Nephron progenitor cell (in vitro differentiated cells): ENCODE results near the gene BLCAP.

Experiments
- DNase-seq: peaks from one replicate; pipeline ENCODE4 v3.0.0; 2021
- H3K27ac Mint-ChIP-seq: 2 replicates; pipeline ENCODE4 v1.8.0; 2021; ENCODE audit warnings: mild to moderate bottlenecking, moderate library complexity, mixed read lengths
- H3K27me3 Mint-ChIP-seq: 2 replicates; pipeline ENCODE4 v1.8.0; 2021; ENCODE audit warnings: mild to moderate bottlenecking, low read depth, mixed read lengths; ENCODE audit not compliant: poor library complexity
- H3K36me3 Mint-ChIP-seq: 2 replicates; pipeline ENCODE4 v1.8.0; 2021; ENCODE audit warnings: low read depth, mixed read lengths
- H3K4me1 Mint-ChIP-seq: 2 replicates; pipeline ENCODE4 v1.8.0; 2021; ENCODE audit warnings: mixed read lengths
- H3K4me3 Mint-ChIP-seq: 2 replicates; pipeline ENCODE4 v1.8.0; 2021; ENCODE audit warnings: mild to moderate bottlenecking, moderate library complexity, mixed read lengths
- H3K9me3 Mint-ChIP-seq: 2 replicates; pipeline ENCODE4 v1.8.0; 2021; ENCODE audit warnings: mild to moderate bottlenecking, moderate library complexity, mixed read lengths
- CTCF ChIP-seq: fragments of 200-600 bp; sonication (generic); IDR thresholded peaks from 2 replicates; pipeline ENCODE4 v1.5.0; 2021; ENCODE audit warnings: antibody characterized with exemption

Gene BLCAP

GRCh38 chr20:37540001-37540400 is 12.3 kb upstream of the BLCAP start:
- Mint-ChIP-seq H3K4me3 (no peak overlapping the region), H3K36me3 (no peaks in the 10 kb centered on the region), H3K4me1 (peaks cover 27% of the 10 kb centered on the region), H3K27me3 (peaks cover 8% of the 10 kb centered on the region), H3K27ac (peak overlapping the region; percentile 85), H3K9me3 (no peaks in the 10 kb centered on the region)
- DNase-seq: no peak
- no peak for TF ChIP-seq CTCF

GRCh38 chr20:37539424-37539823 is 11.7 kb upstream of the BLCAP start:
- no peaks in the 10 kb centered on the region for H3K9me3 Mint-ChIP-seq
- no peak overlapping the region for H3K4me3 Mint-ChIP-seq
- TF ChIP-seq CTCF: no peak
- H3K4me1 Mint-ChIP-seq: peaks cover 30% of the 10 kb centered on the region
- DNase-seq: no peak
- H3K27ac Mint-ChIP-seq: no peak overlapping the region
- no peaks in the 10 kb centered on the region for H3K36me3 Mint-ChIP-seq
- H3K27me3 Mint-ChIP-seq: peaks cover 12% of the 10 kb centered on the region

- H3K36me3 Mint-ChIP-seq: no peaks in the 10 kb centered on the region
- no peak overlapping the region for H3K27ac Mint-ChIP-seq
- no peak for TF ChIP-seq CTCF
- no peak for DNase-seq
- H3K9me3 Mint-ChIP-seq: no peaks in the 10 kb centered on the region
- H3K4me3 Mint-ChIP-seq: no peak overlapping the region
- peaks cover 23% of the 10 kb centered on the region for H3K4me1 Mint-ChIP-seq
- peaks cover 11% of the 10 kb centered on the region for H3K27me3 Mint-ChIP-seq
These were observed 10.3 kb upstream of the BLCAP start for GRCh38 chr20:37538003-37538402.

- H3K36me3 Mint-ChIP-seq: no peaks in the 10 kb centered on the region
- H3K27ac Mint-ChIP-seq: no peak overlapping the region
- H3K9me3 Mint-ChIP-seq: no peaks in the 10 kb centered on the region
- H3K4me3 Mint-ChIP-seq: no peak overlapping the region
- H3K27me3 Mint-ChIP-seq: peaks cover 11% of the 10 kb centered on the region
- no peak for DNase-seq
- H3K4me1 Mint-ChIP-seq: peaks cover 23% of the 10 kb centered on the region
- TF ChIP-seq CTCF: no peak
These were observed 9.8 kb upstream of the BLCAP start for GRCh38 chr20:37537505-37537904.

GRCh38 chr20:37535443-37536132 is 7.9 kb upstream of the BLCAP start:
- Mint-ChIP-seq H3K4me1 (peaks cover 12% of the 10 kb centered on the region), H3K4me3 (no peak overlapping the region), H3K36me3 (no peaks in the 10 kb centered on the region), H3K9me3 (no peaks in the 10 kb centered on the region), H3K27ac (no peak overlapping the region), H3K27me3 (peaks cover 16% of the 10 kb centered on the region)
- no peak for TF ChIP-seq CTCF
- no peak for DNase-seq
